GM23338 (cell line): ENCODE results near the gene RNGTT.

Experiments used
- CTCF ChIP-seq, 2 experiments: fragments of 200-600 bp in 1 of 2; sonication (generic) in 1 of 2; conservative IDR thresholded peaks; 2 replicates each; pipeline versions ENCODE4 v1.5.1 to v1.6.1; 2016 to 2017; ENCODE audit warnings: antibody characterized with exemption in 2 of 2, low read depth in 2 of 2, mild to moderate bottlenecking in 2 of 2, moderate library complexity in 1 of 2
- EZH2 ChIP-seq: fragments of 200-600 bp; sonication (generic); IDR thresholded peaks from one replicate; pipeline ENCODE4 v1.8.0; 2017; ENCODE audit warnings: antibody characterized with exemption, mild to moderate bottlenecking, low read depth; ENCODE audit not compliant: unreplicated experiment
- EZH2phosphoT487 ChIP-seq: fragments of 200-600 bp; sonication (generic); IDR thresholded peaks from one replicate; pipeline ENCODE4 v1.8.1; 2018; ENCODE audit warnings: antibody characterized with exemption; ENCODE audit not compliant: unreplicated experiment
- NANOG ChIP-seq: IDR thresholded peaks from 2 replicates; pipeline ENCODE4 v1.6.1; 2016; ENCODE audit warnings: antibody characterized with exemption, borderline replicate concordance
- POLR2AphosphoS5 ChIP-seq: IDR thresholded peaks from 2 replicates; pipeline ENCODE4 v1.6.1; 2016; ENCODE audit warnings: antibody characterized with exemption, low read depth

DNA sequence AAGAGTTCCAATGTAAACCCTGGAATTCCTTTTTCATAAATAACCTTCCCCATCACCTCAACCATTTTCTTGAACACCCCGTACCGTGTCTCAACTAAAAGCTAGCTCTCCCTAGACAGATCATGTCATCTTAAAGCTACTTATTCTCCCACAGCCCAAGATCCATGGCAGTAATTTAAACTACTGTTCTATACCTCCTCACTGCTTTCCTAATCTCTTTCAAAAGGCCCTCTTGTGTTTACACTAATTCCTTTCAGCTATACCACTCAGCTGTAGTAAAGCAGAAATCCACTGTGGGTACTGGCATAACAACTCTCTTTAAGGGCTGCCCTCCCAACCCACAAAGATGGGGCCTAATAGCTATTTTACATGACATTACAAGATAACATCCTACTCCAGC is 67.5 kb downstream of the RNGTT start:
- TF ChIP-seq CTCF (conservative IDR thresholded peaks at IDR 0.05; ENCODE audit: low read depth in 2 of 2) (no peak), EZH2 (no peak), POLR2AphosphoS5 (no peak), EZH2phosphoT487 (no peak), NANOG (no peak)
